HFF-Myc (cell line): ENCODE measurements around the gene TNFSF9.
A peak's percentile ranks its signal among the peaks of the same experiment; 100 is the strongest.

Source experiments
- DNase-seq: peaks from one replicate; pipeline ENCODE4 v3.0.0-alpha.2; 2011; ENCODE audit warnings: low read depth; ENCODE audit errors: extremely low read depth
- H3K4me3 ChIP-seq: replicated peaks from 2 replicates; pipeline ENCODE4 v1.5.1; 2011; ENCODE audit warnings: low read depth, mild to moderate bottlenecking, control low read depth, low read length
- TF ChIP-seq, protein P1 (sequence below): IDR thresholded peaks from 2 replicates; pipeline ENCODE4 v1.5.1; 2012; ENCODE audit warnings: mild to moderate bottlenecking, low read depth, low read length, control low read depth; ENCODE audit errors: missing control alignments

The TNFSF9 gene

DNA sequence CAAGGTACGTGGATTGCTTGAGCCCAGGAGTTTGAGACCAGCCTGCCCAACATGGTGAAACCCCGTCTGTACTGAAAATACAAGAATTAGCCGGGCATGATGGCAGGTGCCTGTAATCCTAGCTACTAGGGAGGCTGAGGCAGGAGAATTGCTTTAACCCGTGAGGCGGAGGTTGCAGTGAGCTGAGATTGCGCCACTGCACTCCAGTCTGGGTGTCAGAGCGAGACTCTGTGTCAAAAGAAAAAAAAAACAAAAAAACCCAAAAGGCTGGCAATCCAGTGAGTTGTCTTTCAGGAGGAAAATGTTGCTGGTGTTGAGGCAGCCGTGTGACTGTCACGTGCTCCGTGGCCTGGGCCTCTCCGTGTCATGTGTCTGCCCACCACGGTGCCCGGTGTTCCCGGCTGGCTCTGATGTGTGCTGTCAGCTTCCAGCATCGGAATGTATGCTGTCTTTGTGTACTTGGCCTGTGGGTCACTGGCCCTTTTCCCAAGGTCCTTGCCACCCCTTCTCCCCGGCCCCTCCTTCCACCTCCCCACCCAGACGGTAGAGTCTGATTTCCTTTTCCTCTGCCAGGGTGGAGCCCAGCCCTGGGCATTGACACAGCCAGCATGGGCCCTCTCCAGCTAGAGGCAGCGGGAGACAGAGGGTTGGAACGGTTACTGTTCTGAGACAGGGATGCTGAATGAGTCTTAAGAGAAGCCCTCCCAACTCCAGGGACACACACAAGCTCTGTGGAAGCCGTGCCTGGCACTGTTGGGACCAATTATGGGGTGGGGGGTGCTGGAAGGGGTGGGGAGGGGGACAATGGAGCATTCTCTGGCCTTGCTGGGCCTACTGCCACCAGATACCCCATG is 21.5 kb upstream of the TNFSF9 start:
- no peak overlapping the region for H3K4me3 ChIP-seq
- no peak for DNase-seq
- TF ChIP-seq, protein P1, sequence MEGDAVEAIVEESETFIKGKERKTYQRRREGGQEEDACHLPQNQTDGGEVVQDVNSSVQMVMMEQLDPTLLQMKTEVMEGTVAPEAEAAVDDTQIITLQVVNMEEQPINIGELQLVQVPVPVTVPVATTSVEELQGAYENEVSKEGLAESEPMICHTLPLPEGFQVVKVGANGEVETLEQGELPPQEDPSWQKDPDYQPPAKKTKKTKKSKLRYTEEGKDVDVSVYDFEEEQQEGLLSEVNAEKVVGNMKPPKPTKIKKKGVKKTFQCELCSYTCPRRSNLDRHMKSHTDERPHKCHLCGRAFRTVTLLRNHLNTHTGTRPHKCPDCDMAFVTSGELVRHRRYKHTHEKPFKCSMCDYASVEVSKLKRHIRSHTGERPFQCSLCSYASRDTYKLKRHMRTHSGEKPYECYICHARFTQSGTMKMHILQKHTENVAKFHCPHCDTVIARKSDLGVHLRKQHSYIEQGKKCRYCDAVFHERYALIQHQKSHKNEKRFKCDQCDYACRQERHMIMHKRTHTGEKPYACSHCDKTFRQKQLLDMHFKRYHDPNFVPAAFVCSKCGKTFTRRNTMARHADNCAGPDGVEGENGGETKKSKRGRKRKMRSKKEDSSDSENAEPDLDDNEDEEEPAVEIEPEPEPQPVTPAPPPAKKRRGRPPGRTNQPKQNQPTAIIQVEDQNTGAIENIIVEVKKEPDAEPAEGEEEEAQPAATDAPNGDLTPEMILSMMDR, result no peak

DNA sequence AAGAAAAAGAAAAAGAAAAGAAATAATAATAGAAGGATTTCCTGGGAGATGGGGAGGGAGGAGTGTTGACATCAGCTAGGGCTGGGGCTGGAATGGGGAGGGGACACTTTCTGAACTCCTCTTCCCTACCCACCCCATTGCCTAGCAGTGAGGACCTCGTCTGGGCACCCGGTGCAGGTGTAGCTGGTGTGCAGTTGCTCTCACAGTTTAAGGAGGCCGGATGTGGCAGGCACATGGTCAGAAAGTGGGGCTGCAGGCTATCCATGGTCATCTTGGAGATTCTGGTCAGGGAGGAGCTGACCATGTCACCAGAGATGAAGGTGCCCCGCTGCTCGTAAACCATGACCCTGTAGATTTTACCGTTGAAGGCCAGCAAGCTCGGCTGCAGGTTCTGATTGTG is 20.2 kb upstream of the TNFSF9 start:
- no peak for DNase-seq
- TF ChIP-seq, protein P1, result no peak
- H3K4me3 ChIP-seq, result no peak overlapping the region

DNA sequence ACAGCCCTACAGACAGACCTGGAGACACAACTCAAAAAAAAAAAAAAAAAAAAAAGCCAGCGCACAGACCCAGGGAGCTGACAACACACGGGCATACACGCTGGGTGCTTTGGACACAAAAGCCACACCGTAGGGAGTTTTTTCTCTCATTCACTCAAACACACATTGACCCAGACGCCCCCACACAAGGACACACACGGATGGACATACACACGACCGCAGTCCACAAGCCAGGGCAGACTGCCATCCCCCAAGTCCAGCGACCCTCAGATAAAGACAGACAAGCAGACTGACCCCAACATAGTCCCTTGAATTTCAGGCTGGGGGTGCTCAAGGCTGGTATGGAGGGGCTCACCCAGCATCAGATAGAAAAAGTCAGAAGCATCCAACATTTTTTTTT is 16.7 kb upstream of the TNFSF9 start:
- H3K4me3 ChIP-seq, result no peak overlapping the region
- TF ChIP-seq, protein P1, result no peak
- no peak for DNase-seq

DNA sequence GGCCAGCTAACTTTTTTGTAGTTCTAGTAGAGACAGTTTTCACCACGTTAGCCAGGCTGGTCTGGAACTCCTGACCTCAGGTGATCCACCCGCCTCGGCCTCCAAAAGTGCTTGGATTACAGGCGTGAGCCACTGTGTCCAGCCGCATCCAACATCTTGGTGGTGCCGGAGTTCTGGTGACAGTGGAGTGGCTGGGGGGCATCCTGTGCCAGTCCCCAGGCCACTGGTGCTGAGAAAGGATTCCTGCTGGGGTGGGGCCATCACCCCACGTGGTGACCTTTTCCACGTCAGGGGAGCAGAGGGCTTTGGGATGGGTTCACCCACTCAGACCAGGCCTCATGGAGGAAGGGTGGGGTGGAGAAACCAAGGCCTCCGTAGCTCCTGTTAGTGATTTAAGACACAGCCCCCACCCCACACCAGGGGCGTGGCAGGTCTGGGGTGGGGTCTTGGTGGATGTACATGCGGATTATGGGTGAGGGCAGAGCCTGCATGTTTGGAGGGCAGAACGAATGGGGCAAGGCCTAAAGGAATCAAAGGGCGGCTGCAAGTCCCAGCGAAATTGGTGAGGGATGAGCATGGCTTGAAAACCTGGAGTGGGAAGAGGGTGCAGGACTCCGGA is 15.8 kb upstream of the TNFSF9 start:
- DNase-seq, result no peak
- no peak overlapping the region for H3K4me3 ChIP-seq
- TF ChIP-seq, protein P1, result no peak

DNA sequence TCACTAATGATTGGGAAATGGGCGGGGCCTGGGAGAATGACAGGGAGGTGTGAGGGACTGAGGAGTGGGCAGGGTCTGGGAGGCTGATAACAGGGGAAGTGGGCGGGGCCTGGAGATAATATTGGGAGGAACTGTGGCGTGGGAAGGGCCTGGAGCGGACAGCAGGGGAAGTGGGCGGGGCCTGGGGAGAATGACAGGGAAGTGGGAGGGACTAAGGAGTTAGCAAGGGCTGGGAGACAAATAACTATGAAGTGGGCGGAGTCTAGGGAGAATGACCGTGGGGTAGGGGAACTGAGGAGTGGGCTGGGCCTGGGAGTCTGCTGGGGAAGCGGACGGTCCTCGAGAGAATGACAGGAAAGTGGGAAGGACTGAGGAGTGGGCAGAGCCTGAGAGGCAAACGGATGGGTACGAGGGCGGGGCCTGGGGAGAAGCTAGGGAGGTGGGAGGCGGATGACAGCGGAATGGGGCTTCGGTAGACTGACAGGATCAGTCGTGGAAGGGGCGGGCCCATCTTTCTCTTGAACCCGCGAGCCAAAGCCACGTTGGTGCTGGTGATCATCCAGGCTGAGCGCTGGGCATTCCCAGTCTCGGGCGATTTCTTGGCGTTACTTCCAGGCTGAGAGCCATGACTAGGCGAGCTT is 14.7 kb upstream of the TNFSF9 start:
- TF ChIP-seq, protein P1, result no peak
- peak overlapping the region; percentile 57 for H3K4me3 ChIP-seq
- DNase-seq, result peak; percentile 70

DNA sequence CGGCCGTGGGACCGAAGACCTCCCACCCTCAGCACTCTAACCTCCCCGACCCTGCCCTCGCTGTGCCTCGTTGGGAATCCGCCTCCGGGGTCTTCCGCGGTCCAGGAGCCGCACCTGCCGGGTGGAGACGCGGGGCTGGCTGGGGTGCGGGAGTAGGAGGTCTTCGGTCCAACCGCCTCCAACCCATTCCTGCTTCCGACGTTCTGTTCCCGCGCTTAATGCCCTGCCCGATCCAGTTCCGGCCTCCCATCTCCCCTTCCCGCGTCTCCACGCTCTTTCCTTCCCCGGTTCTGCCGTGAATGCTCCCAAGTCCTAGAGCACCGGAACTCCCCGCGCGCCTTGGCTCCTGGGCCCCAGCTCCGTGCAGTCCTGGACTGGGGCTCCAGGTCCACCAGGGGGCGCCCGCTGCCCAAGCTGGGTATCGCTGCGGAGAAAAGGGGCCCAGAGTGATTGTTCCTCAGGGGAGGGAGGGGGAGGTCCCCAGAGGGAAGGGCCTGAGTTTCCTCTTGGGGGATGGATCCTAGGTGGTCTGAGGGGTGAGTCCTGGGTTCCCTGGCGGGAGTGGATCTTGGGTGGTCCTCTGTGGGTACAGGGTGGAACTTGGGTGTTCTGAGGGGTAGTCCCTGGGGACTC is 14.1 kb upstream of the TNFSF9 start:
- DNase-seq, result no peak
- peak overlapping the region; percentile 57 for H3K4me3 ChIP-seq
- TF ChIP-seq, protein P1, result peak; percentile 97
